Activated naive CD8-positive, alpha-beta T cell treated with anti-CD3 and anti-CD28 coated beads, Interleukin-2, amount 50 U/mL, for 24 hours (primary cell): ENCODE results near the gene MYBPC1.

Source experiments
- ATAC-seq: fragments of 150-1000 bp; cut with Tn5 transposase; one replicate; pipeline ENCODE4 v1.10.0; 2021
- DNase-seq: peaks from one replicate; pipeline ENCODE4 v3.0.0; 2021
- H3K27ac Mint-ChIP-seq: one replicate; pipeline ENCODE4 v1.8.0; 2021; ENCODE audit warnings: mild to moderate bottlenecking, mixed read lengths
- H3K27me3 Mint-ChIP-seq: one replicate; pipeline ENCODE4 v1.8.0; 2021; ENCODE audit warnings: mixed read lengths
- H3K36me3 Mint-ChIP-seq: one replicate; pipeline ENCODE4 v1.8.0; 2021; ENCODE audit warnings: low read depth, mixed read lengths
- H3K4me1 Mint-ChIP-seq: one replicate; pipeline ENCODE4 v1.8.0; 2021; ENCODE audit warnings: mixed read lengths
- H3K4me3 Mint-ChIP-seq: one replicate; pipeline ENCODE4 v1.8.0; 2021; ENCODE audit warnings: mild to moderate bottlenecking, moderate library complexity, mixed read lengths
- H3K9me3 Mint-ChIP-seq: one replicate; pipeline ENCODE4 v1.8.0; 2021; ENCODE audit warnings: mixed read lengths

Gene MYBPC1

DNA sequence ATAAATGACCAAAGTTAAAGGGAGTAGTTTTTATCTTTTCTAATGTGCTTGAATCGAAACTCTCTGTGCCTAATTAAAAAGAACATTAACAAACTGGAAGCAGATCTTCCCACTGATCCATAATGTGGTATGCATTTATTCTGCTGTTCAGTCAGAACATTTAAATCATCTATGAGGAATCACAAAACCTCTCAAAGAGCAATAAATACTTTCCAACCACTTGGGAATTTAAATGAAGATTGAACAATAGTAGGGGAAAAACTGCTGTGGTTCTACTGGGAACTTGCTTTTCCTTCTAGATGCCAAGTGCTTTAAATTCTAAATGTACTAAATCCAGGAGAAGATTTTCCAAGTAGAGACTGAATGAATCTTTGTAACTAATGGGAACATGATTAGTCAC is 90.3 kb downstream of the MYBPC1 start:
- no peaks in the 10 kb centered on the region for H3K4me1 Mint-ChIP-seq
- H3K27ac Mint-ChIP-seq, result no peak overlapping the region
- no peaks in the 10 kb centered on the region for H3K36me3 Mint-ChIP-seq
- peaks cover 5% of the 10 kb centered on the region for H3K27me3 Mint-ChIP-seq
- no peak for ATAC-seq
- no peaks in the 10 kb centered on the region for H3K9me3 Mint-ChIP-seq
- H3K4me3 Mint-ChIP-seq, result no peak overlapping the region
- no peak for DNase-seq

DNA sequence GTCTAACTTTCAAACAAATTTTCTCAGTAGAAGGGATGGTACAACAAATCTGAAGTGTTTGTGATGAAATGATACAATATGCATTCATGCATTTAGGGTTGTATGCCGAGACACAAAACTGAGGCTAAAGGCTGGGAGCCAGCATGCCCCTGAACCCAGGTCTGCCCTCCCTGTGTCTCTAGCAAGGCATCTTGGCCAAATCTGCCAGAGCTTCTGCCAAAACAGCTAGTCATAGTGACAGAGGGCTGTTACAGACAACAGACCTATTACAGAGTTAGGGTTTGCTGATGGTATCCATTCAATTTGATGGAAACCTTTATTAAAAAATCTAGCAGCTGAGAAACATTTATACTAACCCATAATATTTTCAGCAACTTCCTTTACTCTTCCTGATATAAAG is 91.4 kb downstream of the MYBPC1 start:
- Mint-ChIP-seq H3K4me3 (no peak overlapping the region), H3K9me3 (no peaks in the 10 kb centered on the region), H3K36me3 (no peaks in the 10 kb centered on the region), H3K27ac (no peak overlapping the region), H3K27me3 (peaks cover 5% of the 10 kb centered on the region), H3K4me1 (no peaks in the 10 kb centered on the region)
- ATAC-seq, result no peak
- DNase-seq, result no peak

DNA sequence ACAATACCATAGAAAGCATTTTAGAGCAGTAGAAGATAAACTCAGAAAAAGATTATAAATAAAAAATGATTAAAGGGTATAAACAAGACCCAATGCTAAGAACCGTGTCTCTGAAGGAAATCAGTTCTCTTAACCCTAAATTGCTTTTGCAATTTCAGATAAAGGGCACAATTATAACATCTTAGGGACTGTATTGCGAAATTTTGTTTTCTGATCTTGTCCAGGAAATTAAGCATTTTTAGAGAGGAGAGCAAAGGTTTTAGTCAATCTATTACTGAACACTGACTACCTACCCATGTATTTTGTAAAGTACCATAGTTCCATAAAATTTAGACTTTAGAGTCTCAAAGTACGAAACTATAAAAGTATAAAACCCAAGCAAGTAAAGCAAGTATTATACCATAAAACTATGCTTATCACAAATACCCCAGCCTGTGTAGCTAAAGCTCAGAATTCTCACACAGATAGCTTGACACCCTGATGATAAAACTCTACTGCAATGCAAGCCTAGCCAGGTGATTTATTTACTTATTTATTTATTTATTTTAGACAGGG is 95.8 kb downstream of the MYBPC1 start:
- H3K27ac Mint-ChIP-seq, result no peak overlapping the region

DNA sequence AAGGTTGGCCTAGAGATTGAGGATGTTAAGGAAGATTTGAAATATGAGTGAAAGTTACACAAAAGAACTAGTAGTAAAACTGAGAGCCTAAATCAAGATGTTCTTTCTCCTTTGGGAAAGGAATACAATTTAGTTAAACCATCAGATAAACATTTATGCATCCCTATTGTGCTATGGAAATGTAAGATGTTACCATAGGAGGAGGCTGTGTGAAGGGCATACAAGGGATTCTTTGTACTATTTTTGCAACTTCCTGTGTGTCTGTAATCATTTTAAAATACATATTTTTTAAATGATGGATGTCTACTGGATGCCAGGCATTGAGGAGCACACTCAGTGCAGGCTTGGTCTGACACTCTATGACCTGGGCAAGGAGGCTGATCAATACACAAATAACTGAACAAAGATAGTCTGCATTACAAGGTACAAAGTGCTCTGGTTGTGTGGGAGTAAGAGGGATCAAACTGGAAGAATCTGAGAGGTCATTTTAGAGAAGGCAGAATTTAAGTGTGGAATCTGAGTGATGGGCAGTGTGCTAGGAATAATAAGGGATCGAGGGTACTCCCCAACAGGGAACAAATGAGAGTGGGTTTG is 96.8 kb downstream of the MYBPC1 start:
- H3K9me3 Mint-ChIP-seq, result no peaks in the 10 kb centered on the region
- H3K27me3 Mint-ChIP-seq, result no peaks in the 10 kb centered on the region
- ATAC-seq (no peak), DNase-seq (no peak)
- H3K36me3 Mint-ChIP-seq, result no peaks in the 10 kb centered on the region
- H3K27ac Mint-ChIP-seq, result no peak overlapping the region
- no peak overlapping the region for H3K4me3 Mint-ChIP-seq
- peaks cover 4% of the 10 kb centered on the region for H3K4me1 Mint-ChIP-seq

More for the DNA sequence above, 95.8 kb downstream of the MYBPC1 start:
- no peak for ATAC-seq
- H3K9me3 Mint-ChIP-seq, result no peaks in the 10 kb centered on the region
- H3K36me3 Mint-ChIP-seq, result no peaks in the 10 kb centered on the region
- DNase-seq, result no peak
- H3K4me1 Mint-ChIP-seq, result no peaks in the 10 kb centered on the region
- no peak overlapping the region for H3K4me3 Mint-ChIP-seq
- H3K27me3 Mint-ChIP-seq, result no peaks in the 10 kb centered on the region

DNA sequence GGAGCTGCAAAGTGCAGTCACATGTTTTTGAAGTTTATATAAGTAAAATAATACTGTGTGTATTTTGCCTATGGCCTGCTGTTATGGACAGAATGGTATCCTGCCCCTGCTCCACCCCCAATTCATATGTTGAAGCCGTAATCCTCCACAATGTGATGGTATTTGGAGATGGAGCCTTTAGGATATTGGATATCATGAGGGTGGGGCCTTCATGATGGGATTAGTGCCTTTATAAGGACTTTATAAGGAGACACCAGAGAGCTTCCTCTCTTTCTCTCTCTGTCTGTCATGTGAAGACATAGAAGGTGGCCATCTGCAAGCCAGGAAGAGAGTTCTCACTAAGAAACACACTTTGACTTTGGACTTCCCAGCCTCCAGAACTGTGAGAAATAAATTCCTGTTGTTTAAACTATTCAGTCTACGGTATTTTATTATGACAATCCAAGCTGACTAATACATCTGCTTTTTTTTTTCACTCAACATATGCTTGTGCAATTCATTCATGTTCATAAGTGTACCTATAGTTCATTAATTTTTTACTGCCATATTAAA is 99.6 kb downstream of the MYBPC1 start:
- Mint-ChIP-seq H3K4me1 (peaks cover 19% of the 10 kb centered on the region), H3K27me3 (no peaks in the 10 kb centered on the region), H3K4me3 (no peak overlapping the region), H3K27ac (no peak overlapping the region), H3K9me3 (no peaks in the 10 kb centered on the region), H3K36me3 (no peaks in the 10 kb centered on the region)
- DNase-seq (no peak), ATAC-seq (no peak)

DNA sequence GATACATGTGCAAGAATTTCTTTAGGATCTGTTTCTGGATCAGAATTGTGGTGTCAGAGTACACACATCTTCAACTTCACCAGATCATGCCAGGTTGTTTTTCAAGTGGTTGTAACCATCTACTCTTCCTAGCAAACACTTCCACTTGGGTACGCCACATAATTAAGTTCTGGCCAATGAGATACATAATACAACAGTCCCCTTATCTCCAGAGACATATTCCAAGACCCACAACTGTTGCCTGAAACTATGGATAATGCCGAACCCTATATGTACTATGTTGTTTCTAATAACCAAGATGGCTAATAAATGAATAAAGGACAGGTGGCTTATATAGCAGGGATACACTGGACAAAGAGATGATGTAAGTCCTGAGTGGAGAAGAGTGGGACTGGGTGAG is 100.2 kb downstream of the MYBPC1 start:
- DNase-seq (no peak), ATAC-seq (no peak)
- Mint-ChIP-seq H3K4me3 (no peak overlapping the region), H3K27me3 (no peaks in the 10 kb centered on the region), H3K27ac (peak overlapping the region; percentile 27), H3K4me1 (peaks cover 23% of the 10 kb centered on the region), H3K36me3 (no peaks in the 10 kb centered on the region), H3K9me3 (no peaks in the 10 kb centered on the region)

DNA sequence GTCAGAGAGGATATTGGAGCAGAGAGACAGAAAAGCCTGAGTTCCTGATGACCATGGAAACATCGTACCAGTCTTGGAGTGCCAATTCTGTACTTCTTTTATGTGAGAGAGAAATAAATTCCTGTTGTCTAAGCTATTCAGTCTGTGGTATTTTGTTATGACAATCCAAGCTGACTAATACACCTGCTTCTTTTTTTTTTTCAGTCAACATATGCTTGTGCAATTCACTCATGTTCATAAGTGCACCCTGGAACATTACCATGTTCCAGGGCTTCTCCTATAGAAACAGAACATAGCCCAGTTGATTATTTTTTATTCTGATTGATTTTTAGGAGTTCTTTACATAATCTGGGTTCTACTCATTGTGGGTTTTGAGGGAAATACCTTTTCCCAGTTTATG is 100.9 kb downstream of the MYBPC1 start:
- H3K4me3 Mint-ChIP-seq, result no peak overlapping the region
- DNase-seq, result no peak
- H3K27ac Mint-ChIP-seq, result no peak overlapping the region
- no peaks in the 10 kb centered on the region for H3K36me3 Mint-ChIP-seq
- H3K4me1 Mint-ChIP-seq, result peaks cover 26% of the 10 kb centered on the region
- no peaks in the 10 kb centered on the region for H3K9me3 Mint-ChIP-seq
- ATAC-seq, result no peak
- no peaks in the 10 kb centered on the region for H3K27me3 Mint-ChIP-seq

DNA sequence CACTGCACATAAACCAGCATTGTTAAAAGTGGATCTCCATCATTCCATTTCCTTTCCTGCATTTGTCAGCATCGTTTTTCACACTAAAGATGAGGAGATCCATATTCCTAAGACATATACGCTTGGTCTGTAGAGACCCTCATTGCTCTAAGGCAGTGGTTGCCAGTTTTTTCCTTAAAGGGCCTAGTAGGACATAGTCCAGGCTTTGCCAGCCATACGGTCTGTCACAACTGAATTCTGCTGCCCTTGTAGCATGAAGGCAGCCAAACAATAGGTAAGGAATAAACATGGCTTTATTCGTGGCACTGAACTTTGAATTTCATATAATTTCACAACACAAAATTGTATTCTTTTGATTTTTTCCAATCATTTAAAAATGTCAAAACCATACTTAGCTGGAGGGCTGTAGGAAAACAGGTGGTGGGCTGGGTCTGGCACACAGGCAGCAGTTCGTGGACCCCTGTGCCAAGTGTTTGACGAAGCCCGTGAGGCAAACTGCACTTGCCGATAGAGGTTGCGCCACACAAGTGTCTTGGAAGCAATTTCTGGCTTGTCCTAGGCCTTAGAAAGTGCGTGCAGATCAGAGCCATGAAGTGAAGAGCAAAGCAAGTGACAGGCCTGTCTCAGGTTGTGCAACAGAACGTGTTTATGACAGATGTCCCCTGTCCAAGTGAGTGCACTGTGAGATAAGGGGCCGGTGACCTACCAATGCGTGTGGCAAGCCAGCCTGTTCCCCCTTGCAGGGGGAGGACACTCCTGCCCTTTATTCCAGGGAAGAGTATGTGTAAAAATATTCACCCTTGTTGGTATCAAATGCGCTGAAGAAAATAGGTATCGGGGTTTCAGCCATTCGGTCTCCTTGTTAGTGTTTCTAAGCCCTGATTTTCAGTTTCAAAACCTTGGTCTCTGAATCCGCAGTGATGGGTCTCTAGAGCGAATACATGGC is 101.8 kb downstream of the MYBPC1 start:
- H3K27ac Mint-ChIP-seq, result peak overlapping the region; percentile 78
- peak; percentile 17 for ATAC-seq
- no peaks in the 10 kb centered on the region for H3K9me3 Mint-ChIP-seq
- H3K4me1 Mint-ChIP-seq, result peaks cover 26% of the 10 kb centered on the region
- peak overlapping the region; percentile 86 for H3K4me3 Mint-ChIP-seq
- no peaks in the 10 kb centered on the region for H3K36me3 Mint-ChIP-seq
- H3K27me3 Mint-ChIP-seq, result no peaks in the 10 kb centered on the region
- DNase-seq, result no peak

DNA sequence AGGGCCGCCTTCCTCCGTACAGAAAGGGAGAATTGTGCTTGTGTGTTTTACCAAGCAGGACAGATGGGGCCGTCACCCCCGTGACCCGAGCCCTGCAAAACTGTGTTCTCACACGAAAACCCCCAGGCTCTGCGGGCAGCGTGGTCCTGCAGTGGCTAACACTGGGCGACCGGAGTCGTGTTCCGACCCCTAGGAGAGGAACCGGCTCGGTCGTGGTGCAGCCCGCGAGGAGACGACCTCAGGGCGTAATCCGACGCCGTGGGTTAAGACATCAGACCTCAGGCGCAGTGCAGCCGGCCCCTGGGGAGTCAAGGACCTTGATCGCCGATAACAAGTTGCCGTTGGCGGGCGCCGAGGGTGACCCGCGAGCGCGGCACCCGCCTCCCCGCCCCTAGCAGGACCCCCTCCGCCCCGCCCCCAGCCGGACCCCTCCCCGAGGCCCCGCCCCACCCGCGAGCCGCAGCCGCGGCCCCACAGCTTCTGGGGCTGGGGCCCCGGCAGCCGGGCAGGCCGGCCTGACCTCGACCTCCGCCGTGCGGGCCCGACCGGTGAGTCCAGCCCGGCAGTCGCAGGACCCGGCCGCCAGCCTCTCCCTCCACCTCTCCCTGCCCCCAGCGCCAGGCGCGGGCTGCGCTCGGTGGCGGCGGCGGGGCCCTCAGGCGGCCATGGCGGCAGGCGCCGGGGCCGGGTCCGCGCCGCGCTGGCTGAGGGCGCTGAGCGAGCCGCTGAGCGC is 102.6 kb downstream of the MYBPC1 start, which contains the start of gene CHPT1:
Gene CHPT1 (plus strand): TSS at position 444 of the 733 bp plus-strand sequence. CDS start 222 bp downstream, at position 666.
- Mint-ChIP-seq H3K27ac (peak within 1 kb of the TSS; percentile 78), H3K36me3 (no peaks in the 10 kb centered on the region), H3K9me3 (no peaks in the 10 kb centered on the region), H3K4me1 (peaks cover 26% of the 10 kb centered on the region), H3K27me3 (no peaks in the 10 kb centered on the region), H3K4me3 (peak within 1 kb of the TSS; percentile 86)
- DNase-seq (peak; percentile 66), ATAC-seq (peak; percentile 73)

DNA sequence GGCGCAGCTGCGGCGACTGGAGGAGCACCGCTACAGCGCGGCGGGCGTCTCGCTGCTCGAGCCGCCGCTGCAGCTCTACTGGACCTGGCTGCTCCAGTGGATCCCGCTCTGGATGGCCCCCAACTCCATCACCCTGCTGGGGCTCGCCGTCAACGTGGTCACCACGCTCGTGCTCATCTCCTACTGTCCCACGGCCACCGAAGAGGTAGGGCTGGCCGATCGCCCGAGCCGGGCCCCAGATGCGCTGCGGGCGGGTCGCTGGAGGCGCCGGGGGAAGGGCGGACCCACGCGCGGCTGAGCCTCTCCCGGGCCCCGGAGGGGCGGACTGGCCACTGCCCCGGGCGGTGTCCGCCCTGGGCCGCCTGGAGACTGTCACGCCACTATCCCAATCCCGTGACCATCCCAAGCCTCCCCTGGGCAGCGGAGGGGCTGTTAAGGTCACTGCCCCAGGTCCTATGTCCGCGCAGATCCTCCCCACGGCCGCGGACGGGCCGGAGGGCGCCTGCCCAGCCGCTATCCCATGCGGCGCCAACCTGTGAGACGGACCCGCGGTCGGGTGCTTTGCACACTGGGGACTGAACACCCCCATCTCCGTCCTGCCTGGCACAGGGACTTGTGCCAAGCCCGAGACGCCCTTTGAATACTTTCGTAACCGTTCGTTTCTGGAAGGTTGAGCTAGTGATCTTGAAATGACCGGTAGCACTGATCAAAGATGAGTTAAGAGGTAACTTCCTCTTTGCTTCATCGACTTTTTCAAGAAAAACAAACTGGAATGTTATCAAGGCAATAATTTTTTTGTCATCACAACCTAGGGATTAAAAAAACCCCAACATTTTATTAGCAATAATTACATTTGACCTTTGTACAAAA is 103.4 kb downstream of the MYBPC1 start:
- Mint-ChIP-seq H3K36me3 (no peaks in the 10 kb centered on the region), H3K9me3 (no peaks in the 10 kb centered on the region), H3K27me3 (no peaks in the 10 kb centered on the region), H3K27ac (peak overlapping the region; percentile 77), H3K4me1 (peaks cover 29% of the 10 kb centered on the region), H3K4me3 (peak overlapping the region; percentile 82)
- no peak for ATAC-seq
- peak; percentile 10 for DNase-seq

DNA sequence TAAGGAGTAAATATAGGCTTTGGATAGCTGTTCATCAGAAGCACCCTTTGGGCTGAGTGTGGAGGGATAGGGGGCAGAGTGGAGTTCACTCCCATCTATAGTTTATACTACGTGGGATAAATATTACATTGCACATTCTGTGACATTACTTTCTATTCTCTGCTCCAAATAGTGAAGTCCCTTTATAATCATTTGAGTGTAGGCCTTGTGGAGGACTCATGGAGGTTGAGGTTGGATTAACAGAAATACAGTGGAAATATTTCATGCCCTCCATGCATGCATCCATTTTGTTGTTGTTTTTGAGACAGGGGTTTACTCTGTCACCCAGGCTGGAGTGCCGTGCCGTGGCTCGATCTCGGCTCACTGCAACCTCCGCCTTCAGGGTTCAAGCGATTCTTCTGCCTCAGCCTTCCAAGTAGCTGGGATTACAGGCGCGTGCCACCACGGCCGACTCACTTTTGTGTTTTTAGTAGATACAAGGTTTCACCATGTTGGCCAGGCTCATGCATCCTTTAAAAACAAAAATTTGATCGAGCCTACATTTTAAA is 104.1 kb downstream of the MYBPC1 start:
- no peak for ATAC-seq

DNA sequence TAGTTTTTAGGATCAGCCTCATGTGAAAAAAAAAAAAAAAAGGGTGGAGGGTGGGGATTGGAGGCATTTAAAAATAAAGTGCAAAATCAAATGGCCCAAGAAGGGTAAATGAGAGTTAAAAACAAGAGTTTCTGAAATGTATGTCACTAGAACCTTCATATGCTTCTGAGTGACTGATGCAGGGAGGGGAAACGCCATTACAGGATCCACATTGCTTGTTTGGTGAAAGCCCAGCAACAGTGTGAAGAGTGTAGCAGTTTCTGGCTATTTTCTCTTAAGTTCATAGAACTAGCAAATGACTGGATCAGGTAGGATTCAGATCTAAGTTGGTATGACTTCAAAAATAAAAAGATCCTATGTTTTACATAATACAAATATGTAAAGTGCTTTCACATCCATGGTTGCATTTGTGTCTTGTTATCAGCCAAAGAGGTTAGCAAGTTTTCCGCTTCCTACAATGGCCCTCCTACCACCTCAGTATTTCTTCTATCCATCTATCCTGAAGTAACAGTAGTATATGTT is 105.6 kb downstream of the MYBPC1 start:
- no peak for DNase-seq
- Mint-ChIP-seq H3K27ac (no peak overlapping the region), H3K4me1 (peaks cover 31% of the 10 kb centered on the region), H3K36me3 (no peaks in the 10 kb centered on the region), H3K27me3 (no peaks in the 10 kb centered on the region), H3K4me3 (no peak overlapping the region), H3K9me3 (no peaks in the 10 kb centered on the region)
- ATAC-seq, result no peak

More for the DNA sequence above, 104.1 kb downstream of the MYBPC1 start:
- Mint-ChIP-seq H3K27me3 (no peaks in the 10 kb centered on the region), H3K4me3 (peak overlapping the region; percentile 82), H3K4me1 (peaks cover 31% of the 10 kb centered on the region), H3K36me3 (no peaks in the 10 kb centered on the region), H3K9me3 (no peaks in the 10 kb centered on the region), H3K27ac (peak overlapping the region; percentile 77)
- DNase-seq, result no peak

DNA sequence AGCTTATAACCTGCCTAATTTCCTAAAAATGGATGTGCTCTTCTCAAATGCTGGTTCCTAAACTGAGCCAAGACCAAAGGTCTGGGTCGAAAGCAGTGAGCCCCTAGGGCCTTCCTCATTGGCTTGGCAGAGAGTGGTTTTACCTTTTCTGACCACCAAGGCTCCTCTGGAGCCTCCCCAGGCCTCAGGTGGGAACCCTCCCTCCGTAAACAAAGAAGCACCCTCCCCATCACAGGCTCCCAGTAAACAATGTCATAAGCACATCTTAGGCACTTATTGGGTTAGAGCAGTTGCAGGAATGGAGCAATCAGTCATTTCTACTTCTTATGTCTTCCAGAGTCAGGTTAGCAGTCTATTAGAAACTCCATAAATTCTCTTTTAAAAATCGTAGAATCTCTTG is 108.7 kb downstream of the MYBPC1 start:
- H3K27me3 Mint-ChIP-seq, result no peaks in the 10 kb centered on the region
- H3K9me3 Mint-ChIP-seq, result no peaks in the 10 kb centered on the region
- no peaks in the 10 kb centered on the region for H3K36me3 Mint-ChIP-seq
- no peak for DNase-seq
- H3K27ac Mint-ChIP-seq, result no peak overlapping the region
- peaks cover 25% of the 10 kb centered on the region for H3K4me1 Mint-ChIP-seq
- ATAC-seq, result no peak
- H3K4me3 Mint-ChIP-seq, result no peak overlapping the region
